Upper lobe of right lung (tissue), 1 donor: ENCODE results near the gene ZNF277. TPM values are rescaled to one million over a fixed set of nuclear protein-coding genes. Genes with fewer than 3 reads are reported as not detected.
"Not testable (repeated sequence)": the region's sequence is repeated elsewhere in the genome, so short reads cannot be mapped to it uniquely, and the experiment has no call there.

Experiments
- ATAC-seq: fragments of 200-7000 bp; cut with Tn5 transposase; one replicate; pipeline ENCODE4 v1.9.1; 2020; ENCODE audit warnings: mild to moderate bottlenecking, moderate library complexity
- DNase-seq: peaks from one replicate; pipeline ENCODE4 v3.0.0-alpha.2; 2020
- H3K27ac ChIP-seq: fragments of 200-600 bp; one replicate; pipeline ENCODE4 v1.8.0; 2022
- H3K27me3 ChIP-seq: fragments of 200-600 bp; one replicate; pipeline ENCODE4 v1.8.0; 2022; ENCODE audit warnings: mild to moderate bottlenecking
- H3K36me3 ChIP-seq: fragments of 200-600 bp; one replicate; pipeline ENCODE4 v1.8.0; 2022
- H3K4me1 ChIP-seq: fragments of 200-600 bp; one replicate; pipeline ENCODE4 v1.8.0; 2022
- H3K4me3 ChIP-seq: fragments of 200-600 bp; one replicate; pipeline ENCODE4 v1.8.0; 2022; ENCODE audit warnings: mild to moderate bottlenecking
- H3K9me3 ChIP-seq: fragments of 200-600 bp; one replicate; pipeline ENCODE4 v1.8.0; 2022
- CTCF ChIP-seq: fragments of 200-600 bp; IDR thresholded peaks from one replicate; pipeline ENCODE4 v1.8.0; 2022; ENCODE audit warnings: antibody characterized with exemption
- intact Hi-C: fragments of 100-400 bp; cut with DNase I; formaldehyde crosslinking; loops from one replicate; pipeline ENCODE4 v1.11.0; 2022
- total RNA-seq: library from RNA; stranded (reverse); fragmentation: NEBNext Ultra II Directional; extraction: Animal tissue kit (Norgen Biotek cat#: 25700); gene quantifications from one replicate; pipeline ENCODE4 v1.2.1, GENCODE V29; 2021
- donor health status: DM: no; HTN: yes; CAD: no; lungs with severe emphysema.

ZNF277 gene
- total RNA-seq, 1 donor from 2014 or later: 31.0 TPM

DNA sequence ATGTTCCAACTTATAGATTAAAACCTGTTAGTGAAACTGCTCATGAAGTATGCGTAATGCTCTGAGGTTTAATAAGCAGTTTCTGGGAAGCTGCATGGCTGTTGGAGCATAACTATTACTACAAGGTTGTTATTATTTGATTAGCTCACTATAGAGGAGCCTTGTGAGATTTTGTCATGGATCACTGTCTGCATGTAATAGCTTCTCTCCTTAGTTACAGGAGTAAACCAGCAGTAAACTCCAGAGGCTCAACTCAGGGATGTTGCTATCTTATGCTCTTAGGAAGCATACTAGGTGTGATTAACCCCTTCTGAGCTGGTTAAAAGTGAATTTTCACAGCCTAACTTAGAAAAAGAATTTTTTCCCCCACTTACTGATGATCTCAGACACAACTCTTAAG is 180.1 kb downstream of the ZNF277 start:
- no peak overlapping the region for H3K27ac ChIP-seq
- H3K36me3 ChIP-seq: no peaks in the 10 kb centered on the region
- DNase-seq (no peak), ATAC-seq (no peak)
- no peak for TF ChIP-seq CTCF
- no peaks in the 10 kb centered on the region for H3K9me3 ChIP-seq
- no peaks in the 10 kb centered on the region for H3K27me3 ChIP-seq
- intact Hi-C loops: no loop called here
- H3K4me1 ChIP-seq: no peaks in the 10 kb centered on the region
- no peak overlapping the region for H3K4me3 ChIP-seq

DNA sequence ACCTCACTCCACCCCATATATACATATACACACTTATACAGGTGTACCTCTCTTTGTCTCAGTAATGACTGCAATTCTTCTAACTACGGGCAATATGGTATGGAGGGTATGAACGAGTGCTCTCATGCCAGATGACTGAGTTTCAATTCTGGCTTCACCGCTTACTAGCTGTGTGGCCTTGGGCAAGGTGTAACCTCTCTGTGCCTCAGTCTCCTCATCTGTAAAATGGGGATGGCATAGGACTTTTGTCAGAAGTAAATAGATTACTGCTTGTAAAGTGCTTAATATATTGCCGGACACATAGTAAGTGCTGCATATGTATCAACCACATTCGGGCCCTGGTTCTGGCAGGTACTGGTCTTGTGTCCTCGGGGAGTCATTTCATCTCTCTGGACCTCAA is 183.7 kb downstream of the ZNF277 start:
- DNase-seq (no peak), ATAC-seq (no peak)
- H3K4me3 ChIP-seq: no peak overlapping the region
- no peaks in the 10 kb centered on the region for H3K9me3 ChIP-seq
- TF ChIP-seq CTCF: no peak
- peaks cover 3% of the 10 kb centered on the region for H3K4me1 ChIP-seq
- H3K27me3 ChIP-seq: no peaks in the 10 kb centered on the region
- H3K36me3 ChIP-seq: no peaks in the 10 kb centered on the region
- intact Hi-C loops: no loop called here
- H3K27ac ChIP-seq: no peak overlapping the region

GRCh38 chr7:112391079-112391821 is 184.8 kb downstream of the ZNF277 start:
- H3K9me3 ChIP-seq, H3K4me1 ChIP-seq, intact Hi-C loops, H3K27me3 ChIP-seq, H3K36me3 ChIP-seq: not testable (repeated sequence)
- Histone ChIP-seq H3K27ac (peak overlapping the region; percentile 79), H3K4me3 (peak overlapping the region; percentile 59)
- ATAC-seq: peak; percentile 74
- peak; percentile 85 for DNase-seq

GRCh38 chr7:112391841-112392286 is 185.4 kb downstream of the ZNF277 start:
- Histone ChIP-seq H3K27ac (peak overlapping the region; percentile 79), H3K4me3 (peak overlapping the region; percentile 59)
- ATAC-seq (peak; percentile 84), DNase-seq (peak; percentile 86)
- intact Hi-C loops, H3K27me3 ChIP-seq, H3K4me1 ChIP-seq, H3K36me3 ChIP-seq, H3K9me3 ChIP-seq: not testable (repeated sequence)

Other genes starting within 250 kb of the ZNF277 start
- 100 TPM for gene DOCK4, start 296 bp upstream of the ZNF277 start, total RNA-seq
- 49.9 TPM for gene IFRD1, start 243.8 kb downstream of the ZNF277 start, total RNA-seq